Measurements from ENCODE around the gene MGA.

MGA gene

GRCh38 chr15:41774882-41775417 lies 114.7 kb downstream of the MGA start:
- H3K4me3 ChIP-seq (ENCODE audit: control insufficient read depth, low read depth, low read length): peak overlapping the region; percentile 68
- no peak for DNase-seq (ENCODE audit: low read depth)
- TF ChIP-seq, protein P1, sequence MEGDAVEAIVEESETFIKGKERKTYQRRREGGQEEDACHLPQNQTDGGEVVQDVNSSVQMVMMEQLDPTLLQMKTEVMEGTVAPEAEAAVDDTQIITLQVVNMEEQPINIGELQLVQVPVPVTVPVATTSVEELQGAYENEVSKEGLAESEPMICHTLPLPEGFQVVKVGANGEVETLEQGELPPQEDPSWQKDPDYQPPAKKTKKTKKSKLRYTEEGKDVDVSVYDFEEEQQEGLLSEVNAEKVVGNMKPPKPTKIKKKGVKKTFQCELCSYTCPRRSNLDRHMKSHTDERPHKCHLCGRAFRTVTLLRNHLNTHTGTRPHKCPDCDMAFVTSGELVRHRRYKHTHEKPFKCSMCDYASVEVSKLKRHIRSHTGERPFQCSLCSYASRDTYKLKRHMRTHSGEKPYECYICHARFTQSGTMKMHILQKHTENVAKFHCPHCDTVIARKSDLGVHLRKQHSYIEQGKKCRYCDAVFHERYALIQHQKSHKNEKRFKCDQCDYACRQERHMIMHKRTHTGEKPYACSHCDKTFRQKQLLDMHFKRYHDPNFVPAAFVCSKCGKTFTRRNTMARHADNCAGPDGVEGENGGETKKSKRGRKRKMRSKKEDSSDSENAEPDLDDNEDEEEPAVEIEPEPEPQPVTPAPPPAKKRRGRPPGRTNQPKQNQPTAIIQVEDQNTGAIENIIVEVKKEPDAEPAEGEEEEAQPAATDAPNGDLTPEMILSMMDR (IDR thresholded peaks at IDR 0.05; ENCODE audit: control insufficient read depth, insufficient read depth, low read depth, low read length, missing control alignments): no peak

DNA sequence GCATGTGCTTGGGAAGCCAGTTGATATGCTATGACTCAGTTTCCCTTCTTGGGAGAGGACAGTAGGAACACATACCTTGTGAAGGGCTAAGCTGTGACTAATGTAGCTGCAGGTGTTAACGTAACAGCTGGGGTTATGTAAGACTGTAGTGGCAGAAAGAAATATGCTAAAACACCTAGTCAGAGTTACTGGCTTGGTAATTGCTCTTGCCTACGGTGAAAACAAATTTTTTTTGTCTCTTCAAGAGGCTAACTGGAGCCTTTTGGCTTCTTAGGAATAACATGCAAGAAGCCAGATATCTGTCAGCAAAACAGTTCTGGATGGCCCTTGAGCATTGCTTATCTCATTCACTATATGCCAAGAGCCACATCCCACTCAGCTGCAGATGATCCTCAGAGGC lies 115.4 kb downstream of the MGA start:
- TF ChIP-seq, protein P1 (IDR thresholded peaks at IDR 0.05; ENCODE audit: control insufficient read depth, insufficient read depth, low read depth, low read length, missing control alignments): no peak
- DNase-seq (ENCODE audit: low read depth): no peak
- H3K4me3 ChIP-seq (ENCODE audit: control insufficient read depth, low read depth, low read length): peak overlapping the region; percentile 68

GRCh38 chr15:41777421-41777973 lies 117.3 kb downstream of the MGA start:
- TF ChIP-seq, protein P1 (IDR thresholded peaks at IDR 0.05; ENCODE audit: control insufficient read depth, insufficient read depth, low read depth, low read length, missing control alignments): no peak

GRCh38 chr15:41778521-41778920 lies 118.3 kb downstream of the MGA start:
- no peak for DNase-seq (ENCODE audit: low read depth)
- H3K4me3 ChIP-seq (ENCODE audit: control insufficient read depth, low read depth, low read length): no peak overlapping the region

More at GRCh38 chr15:41777421-41777973, 117.3 kb downstream of the MGA start:
- DNase-seq (ENCODE audit: low read depth): no peak
- H3K4me3 ChIP-seq (ENCODE audit: control insufficient read depth, low read depth, low read length): no peak overlapping the region

GRCh38 chr15:41779662-41780157 lies 119.5 kb downstream of the MGA start:
- TF ChIP-seq, protein P1 (IDR thresholded peaks at IDR 0.05; ENCODE audit: control insufficient read depth, insufficient read depth, low read depth, low read length, missing control alignments): no peak
- DNase-seq (ENCODE audit: low read depth): no peak
- no peak overlapping the region for H3K4me3 ChIP-seq (ENCODE audit: control insufficient read depth, low read depth, low read length)

More at GRCh38 chr15:41778521-41778920, 118.3 kb downstream of the MGA start:
- TF ChIP-seq, protein P1 (IDR thresholded peaks at IDR 0.05; ENCODE audit: control insufficient read depth, insufficient read depth, low read depth, low read length, missing control alignments): no peak

DNA sequence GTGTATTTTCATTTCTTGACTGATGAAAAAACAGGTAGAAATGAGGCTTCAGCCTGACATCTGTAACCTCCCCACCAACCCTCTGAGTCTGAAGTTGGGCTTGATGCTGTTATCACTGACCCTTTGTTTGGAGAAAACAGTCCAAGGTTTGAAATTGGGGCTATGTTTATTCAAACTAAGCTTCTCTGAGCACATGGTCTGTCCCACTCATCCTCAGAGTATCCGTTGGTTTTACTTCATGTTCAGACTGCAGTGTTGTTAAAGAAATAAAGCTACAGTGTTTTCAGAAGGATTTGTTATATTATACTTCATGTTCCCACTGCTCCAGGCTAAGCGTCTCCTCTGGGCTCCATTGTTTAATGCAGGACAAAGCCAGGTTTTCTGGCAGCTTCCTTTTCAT lies 120.1 kb downstream of the MGA start:
- TF ChIP-seq, protein P1 (IDR thresholded peaks at IDR 0.05; ENCODE audit: control insufficient read depth, insufficient read depth, low read depth, low read length, missing control alignments): no peak
- H3K4me3 ChIP-seq (ENCODE audit: control insufficient read depth, low read depth, low read length): no peak overlapping the region
- DNase-seq (ENCODE audit: low read depth): no peak

Data from AG09309 (cell line).